ENCODE measurements around the gene ADIPOR2.

GRCh38 chr12:1716911-1717310 is 26.0 kb downstream of the ADIPOR2 start:
- TF ChIP-seq EZH2phosphoT487 (IDR thresholded peaks at IDR 0.05), result no peak
- no peak for TF ChIP-seq CTCF (IDR thresholded peaks at IDR 0.05)

Data from neural progenitor cell (in vitro differentiated cells).